Stimulated activated CD4-positive, alpha-beta T cell treated with anti-CD3 and anti-CD28 coated beads, Interleukin-4, amount 100 ng/mL, for 24 hours (primary cell): ENCODE data around the gene SELENOS.
A peak's percentile ranks its signal among the peaks of the same experiment; 100 is the strongest.

Experiments used
- DNase-seq: peaks from one replicate; pipeline ENCODE4 v3.0.0-alpha.2; 2020

Gene SELENOS

GRCh38 chr15:101276501-101277037 lies 716 bp downstream of the SELENOS start:
- DNase-seq = peak; percentile 19

GRCh38 chr15:101275018-101275417 lies 2.3 kb downstream of the SELENOS start:
- DNase-seq = no peak

- no peak for DNase-seq
These were observed 3.8 kb downstream of the SELENOS start for GRCh38 chr15:101273534-101273933.

- no peak for DNase-seq
These were observed 4.7 kb downstream of the SELENOS start for GRCh38 chr15:101272584-101272983.

- no peak for DNase-seq
These were observed 7.6 kb downstream of the SELENOS start for GRCh38 chr15:101269479-101270223.

- no peak for DNase-seq
These were observed 9.8 kb downstream of the SELENOS start for GRCh38 chr15:101267320-101268104.

GRCh38 chr15:101266787-101267186 lies 10.5 kb downstream of the SELENOS start:
- DNase-seq = no peak

GRCh38 chr15:101266034-101266433 lies 11.3 kb downstream of the SELENOS start:
- no peak for DNase-seq

GRCh38 chr15:101264911-101265641 lies 12.2 kb downstream of the SELENOS start:
- DNase-seq = no peak

GRCh38 chr15:101264011-101264410 lies 13.3 kb downstream of the SELENOS start:
- DNase-seq = no peak

- no peak for DNase-seq
These were observed 14.7 kb downstream of the SELENOS start for GRCh38 chr15:101262551-101262950.

GRCh38 chr15:101258238-101259144 lies 18.8 kb downstream of the SELENOS start:
- DNase-seq = peak; percentile 65

GRCh38 chr15:101256757-101257156 lies 20.5 kb downstream of the SELENOS start:
- DNase-seq = no peak

- no peak for DNase-seq
These were observed 21.6 kb downstream of the SELENOS start for GRCh38 chr15:101255615-101256241.

- no peak for DNase-seq
These were observed 22.3 kb downstream of the SELENOS start for GRCh38 chr15:101255051-101255395.

- DNase-seq = no peak
These were observed 22.9 kb downstream of the SELENOS start for GRCh38 chr15:101254157-101255050.

- DNase-seq = no peak
These were observed 24.4 kb downstream of the SELENOS start for GRCh38 chr15:101252836-101253235.

GRCh38 chr15:101251830-101252820 lies 25.2 kb downstream of the SELENOS start, which contains the start of gene CHSY1:
Gene CHSY1 (minus strand): TSS chr15:101252048. CDS start chr15:101251456, 592 bp downstream.
- DNase-seq = peak; percentile 86
